Astrocyte of the cerebellum (primary cell): ENCODE measurements around the gene ITIH2.
"Not testable (repeated sequence)": the region's sequence is repeated elsewhere in the genome, so short reads cannot be mapped to it uniquely, and the experiment has no call there.

Source experiments
- DNase-seq: peaks from one replicate; pipeline ENCODE4 v3.0.0-alpha.2; 2011; ENCODE audit warnings: low read depth
- H3K4me3 ChIP-seq: 2 replicates; pipeline ENCODE4 v1.5.1; 2011; ENCODE audit warnings: mild to moderate bottlenecking, low read depth, low read length, moderate library complexity
- CTCF ChIP-seq: IDR thresholded peaks from 2 replicates; pipeline ENCODE4 v1.5.1; 2012; ENCODE audit warnings: low read length, low read depth, moderate library complexity, mild to moderate bottlenecking; ENCODE audit errors: missing control alignments
- in situ Hi-C: cut with HindIII; loops from 2 replicates; pipeline ENCODE4 v1.10.0; 2017; ENCODE audit warnings: low sequenced_read_pairs

ITIH2 gene

DNA sequence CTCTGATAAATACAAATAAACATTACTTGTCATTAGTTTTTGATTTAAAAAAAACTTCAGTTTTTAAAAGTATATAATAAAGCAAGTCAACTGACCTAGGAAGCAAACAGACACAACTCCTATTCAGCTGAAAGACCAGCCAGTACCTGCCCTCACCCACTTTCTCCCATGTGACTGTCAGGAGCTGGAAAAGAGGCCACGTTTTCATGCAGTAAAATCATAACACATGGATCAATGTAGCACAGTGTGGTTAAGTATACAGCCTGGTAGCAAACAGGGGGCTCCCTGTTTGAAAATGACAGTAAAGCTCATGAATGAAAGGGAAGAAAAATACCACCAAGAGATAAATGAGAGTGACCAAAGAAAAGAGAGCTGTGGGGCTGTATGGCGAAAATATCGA lies 63.1 kb downstream of the ITIH2 start:
- DNase-seq, result no peak
- no peak overlapping the region for H3K4me3 ChIP-seq
- TF ChIP-seq CTCF, result no peak
- in situ Hi-C loops, result no loop called here

- no peak for TF ChIP-seq CTCF
- in situ Hi-C loops, result no loop called here
- peak; percentile 27 for DNase-seq
- no peak overlapping the region for H3K4me3 ChIP-seq
Observed at GRCh38 chr10:7767209-7767608, 64.1 kb downstream of the ITIH2 start.

GRCh38 chr10:7768417-7768816 lies 65.3 kb downstream of the ITIH2 start:
- in situ Hi-C loops, result no loop called here
- no peak overlapping the region for H3K4me3 ChIP-seq
- TF ChIP-seq CTCF, result no peak
- no peak for DNase-seq

DNA sequence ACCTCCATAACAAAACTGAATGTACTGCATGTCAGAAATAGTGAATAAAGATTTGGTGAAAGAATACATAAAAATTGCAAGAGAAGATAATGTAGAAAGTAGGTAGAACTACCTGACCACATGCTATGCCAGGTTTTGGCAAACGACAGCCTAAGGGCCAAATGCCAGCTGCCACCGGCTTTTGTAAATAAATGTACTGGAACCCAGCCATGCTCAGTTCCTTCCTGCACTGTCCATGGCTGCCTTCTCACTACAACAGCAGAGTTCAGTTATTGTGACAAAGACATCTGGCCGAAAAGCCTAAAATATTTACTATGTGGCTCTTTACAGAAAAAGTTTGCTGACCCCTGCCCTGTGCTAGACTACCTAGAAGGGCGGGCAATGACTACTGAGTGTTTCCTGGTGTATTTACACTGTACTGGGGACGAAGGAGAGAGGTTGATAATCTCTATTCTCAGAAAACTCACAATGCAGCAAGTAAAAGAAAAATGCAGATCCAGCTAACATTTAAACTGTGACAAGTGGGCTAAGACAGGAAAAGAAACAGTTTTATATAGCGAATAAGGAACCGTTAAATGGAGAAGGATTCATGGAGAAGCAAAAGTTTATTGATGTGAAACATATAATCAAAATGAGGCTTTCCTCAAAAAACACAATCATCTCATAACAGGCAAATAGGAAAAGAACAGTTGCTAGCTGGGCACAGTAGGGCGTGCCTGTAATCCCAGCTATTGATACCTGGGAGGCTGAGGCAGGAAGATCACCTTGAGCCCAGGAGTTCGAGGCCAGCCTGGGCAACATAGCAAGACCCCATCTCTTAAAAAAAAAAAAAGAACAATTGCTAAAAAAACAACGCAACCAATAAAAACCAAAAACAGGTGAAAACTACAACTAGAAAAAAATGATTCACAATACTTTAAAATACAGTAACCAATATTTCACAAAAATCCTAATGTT lies 71.0 kb downstream of the ITIH2 start:
- no peak for TF ChIP-seq CTCF
- no peak overlapping the region for H3K4me3 ChIP-seq
- no peak for DNase-seq
- in situ Hi-C loops, result no loop called here

- no peak for TF ChIP-seq CTCF
- no peak for DNase-seq
- in situ Hi-C loops, result no loop called here
- no peak overlapping the region for H3K4me3 ChIP-seq
Observed at GRCh38 chr10:7776777-7777176, 73.7 kb downstream of the ITIH2 start.

- DNase-seq, in situ Hi-C loops, H3K4me3 ChIP-seq: not testable (repeated sequence)
Observed at GRCh38 chr10:7782194-7782593, 79.1 kb downstream of the ITIH2 start.

GRCh38 chr10:7786430-7786829 lies 83.3 kb downstream of the ITIH2 start:
- no peak for TF ChIP-seq CTCF
- no peak overlapping the region for H3K4me3 ChIP-seq
- in situ Hi-C loops, result no loop called here
- DNase-seq, result no peak
